Hepatic stellate cell (primary cell): ENCODE data around the gene RNF112.

Source experiments
- DNase-seq: peaks from one replicate; pipeline ENCODE4 v3.0.0; 2011; ENCODE audit warnings: low spot score

The RNF112 gene

GRCh38 chr17:19388791-19389785 lies 21.9 kb upstream of the RNF112 start:
- DNase-seq: no peak

DNA sequence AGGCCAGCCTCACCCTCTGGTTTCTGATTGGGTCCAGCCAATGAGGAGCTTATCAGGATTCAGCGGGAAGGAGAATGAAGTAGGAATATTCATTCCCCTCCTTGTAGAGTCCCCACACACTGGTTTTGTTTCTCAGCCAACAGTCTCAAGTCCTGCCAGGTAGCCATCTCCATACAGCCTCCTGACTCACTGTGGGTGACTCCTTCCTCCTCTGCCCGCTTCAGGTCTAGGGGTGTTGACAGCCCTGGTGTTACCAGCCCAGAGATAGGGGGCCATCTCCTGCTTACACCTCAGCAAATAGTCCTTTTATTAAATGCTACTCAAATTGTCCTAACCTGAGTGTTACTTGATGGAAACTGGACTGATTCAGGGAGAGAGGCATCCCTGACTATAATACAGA lies 20.1 kb upstream of the RNF112 start:
- no peak for DNase-seq

- no peak for DNase-seq
Measured at GRCh38 chr17:19391432-19391831, 19.6 kb upstream of the RNF112 start.

GRCh38 chr17:19392303-19392702 lies 18.7 kb upstream of the RNF112 start:
- DNase-seq: no peak

- DNase-seq: no peak
Measured at GRCh38 chr17:19397556-19398041, 13.4 kb upstream of the RNF112 start.

DNA sequence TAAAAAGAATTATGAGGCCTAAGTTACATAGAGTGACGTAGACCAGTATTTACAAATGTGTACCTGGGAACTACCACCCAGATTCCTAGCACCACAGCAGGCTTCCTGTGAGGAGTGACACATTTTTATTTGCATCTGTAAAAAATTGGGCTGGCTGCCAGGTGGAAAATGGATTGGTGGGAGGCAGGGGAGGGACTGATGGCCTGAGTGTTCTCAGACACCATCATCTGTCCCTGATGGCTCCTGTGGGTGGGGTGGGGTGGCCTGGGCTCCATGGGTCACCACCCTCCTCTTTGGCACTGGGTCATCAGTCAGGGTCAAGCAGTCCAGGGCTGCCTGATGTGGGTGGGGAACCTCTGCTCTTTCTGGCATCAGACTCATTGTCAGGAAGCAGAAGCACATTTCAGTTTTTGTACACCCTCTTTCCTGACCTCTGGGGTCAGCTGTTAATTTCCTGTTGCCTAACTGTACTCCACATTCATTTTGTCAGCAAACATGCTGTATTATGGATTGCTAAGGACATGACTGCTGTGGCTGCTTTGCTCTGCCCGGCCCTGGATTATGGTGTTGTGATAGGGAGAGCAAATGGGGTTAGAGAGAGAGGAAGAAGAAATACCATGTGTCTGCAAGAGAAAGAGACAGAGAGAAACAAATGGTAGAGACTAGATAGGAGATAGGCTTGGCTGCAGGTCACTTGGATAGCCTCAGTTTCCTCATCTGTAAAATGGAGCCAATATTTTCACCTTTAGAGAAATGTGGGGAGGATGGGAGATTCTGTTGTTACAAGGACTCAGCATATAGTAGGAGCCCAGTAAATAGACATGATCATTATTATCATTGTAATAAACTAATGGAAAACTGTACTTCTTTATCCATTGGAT lies 12.5 kb upstream of the RNF112 start:
- no peak for DNase-seq

DNA sequence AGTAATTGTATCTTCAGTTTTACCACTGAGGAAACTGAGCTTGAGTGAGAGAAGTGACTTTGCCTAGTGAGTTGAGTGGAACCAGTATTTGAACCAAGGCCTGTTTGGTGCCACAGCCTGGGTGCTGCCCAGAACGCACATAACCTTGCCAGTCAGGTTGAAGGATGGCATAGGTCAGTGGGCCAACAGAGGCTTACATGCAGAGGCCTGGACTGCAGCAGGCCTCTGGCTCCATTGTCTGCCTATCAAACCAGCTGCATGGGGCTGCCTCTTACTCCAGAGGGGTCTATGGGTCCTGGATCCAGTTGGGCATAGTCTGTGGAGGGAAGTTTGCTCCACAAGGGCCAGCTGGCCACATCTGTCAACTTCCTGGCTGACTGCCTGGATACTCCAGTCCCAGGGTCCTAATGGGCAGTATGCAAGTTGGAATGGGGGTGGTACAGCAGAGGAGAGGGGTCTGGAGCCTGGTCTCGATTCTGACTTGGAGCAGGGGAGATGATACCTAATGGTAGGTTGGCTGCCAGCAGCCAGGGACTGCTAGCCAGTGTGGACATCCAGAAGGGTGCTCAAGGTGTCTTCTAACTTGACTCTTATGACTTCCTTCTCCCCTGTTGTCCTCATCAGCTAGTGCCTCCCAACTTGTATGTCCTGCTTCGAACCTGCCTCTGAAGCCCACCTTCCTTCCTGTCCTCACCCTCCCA lies 11.1 kb upstream of the RNF112 start:
- no peak for DNase-seq

DNA sequence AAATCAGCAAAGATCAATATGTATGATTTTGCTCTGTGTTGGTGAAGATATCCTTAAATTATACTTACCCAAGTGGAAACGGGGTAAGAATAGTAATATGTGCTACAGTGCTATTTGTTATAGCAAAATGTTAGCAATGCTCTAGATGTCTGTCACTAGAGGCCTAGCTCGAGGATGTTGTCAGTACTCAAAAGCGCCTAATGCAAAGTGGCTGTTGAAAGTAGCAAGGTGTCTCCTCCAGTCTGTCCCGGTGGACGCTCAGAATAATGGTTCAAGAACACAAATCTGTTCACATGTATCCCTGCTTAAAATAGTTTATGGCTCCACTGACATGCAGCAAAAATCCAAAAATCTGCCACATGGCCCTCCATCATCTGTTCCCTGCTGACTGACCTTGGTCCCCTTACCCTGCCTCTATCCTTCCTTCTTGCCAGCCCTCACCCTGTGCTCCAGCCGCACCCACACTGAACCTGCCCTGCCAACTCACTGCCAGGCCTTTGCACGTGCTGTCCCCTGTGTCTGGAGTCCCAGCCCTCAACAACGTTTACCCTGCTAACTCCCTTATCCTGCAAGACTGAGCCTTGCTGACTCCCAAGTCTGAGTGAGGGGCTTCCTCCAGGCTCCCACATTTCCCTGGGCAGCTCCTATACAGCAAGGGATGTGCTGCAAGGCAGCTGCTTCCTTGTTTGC lies 9.6 kb upstream of the RNF112 start:
- DNase-seq: no peak

GRCh38 chr17:19402171-19402570 lies 8.9 kb upstream of the RNF112 start:
- no peak for DNase-seq

DNA sequence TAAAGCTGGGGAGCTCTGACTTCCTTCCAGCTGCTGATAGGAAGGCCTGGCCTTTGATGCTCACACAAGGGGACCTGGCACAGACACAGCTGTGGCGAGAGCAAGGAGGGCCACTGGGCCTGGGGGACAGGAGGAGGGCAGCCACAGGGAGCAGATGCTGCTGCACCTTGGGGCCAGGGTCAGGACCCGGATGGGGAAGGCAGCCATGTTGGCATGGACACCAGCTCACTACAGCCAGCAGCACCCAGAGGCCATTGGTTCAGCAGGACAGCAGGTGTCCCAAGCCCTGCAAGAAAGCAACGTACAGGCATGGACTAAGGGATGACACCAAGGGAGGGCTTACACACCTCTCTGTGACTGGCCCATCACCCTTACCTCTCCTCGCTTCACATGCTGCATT lies 8.0 kb upstream of the RNF112 start:
- no peak for DNase-seq

- no peak for DNase-seq
Measured at GRCh38 chr17:19404264-19404663, 6.8 kb upstream of the RNF112 start.

GRCh38 chr17:19405114-19405513 lies 5.9 kb upstream of the RNF112 start:
- DNase-seq: no peak

DNA sequence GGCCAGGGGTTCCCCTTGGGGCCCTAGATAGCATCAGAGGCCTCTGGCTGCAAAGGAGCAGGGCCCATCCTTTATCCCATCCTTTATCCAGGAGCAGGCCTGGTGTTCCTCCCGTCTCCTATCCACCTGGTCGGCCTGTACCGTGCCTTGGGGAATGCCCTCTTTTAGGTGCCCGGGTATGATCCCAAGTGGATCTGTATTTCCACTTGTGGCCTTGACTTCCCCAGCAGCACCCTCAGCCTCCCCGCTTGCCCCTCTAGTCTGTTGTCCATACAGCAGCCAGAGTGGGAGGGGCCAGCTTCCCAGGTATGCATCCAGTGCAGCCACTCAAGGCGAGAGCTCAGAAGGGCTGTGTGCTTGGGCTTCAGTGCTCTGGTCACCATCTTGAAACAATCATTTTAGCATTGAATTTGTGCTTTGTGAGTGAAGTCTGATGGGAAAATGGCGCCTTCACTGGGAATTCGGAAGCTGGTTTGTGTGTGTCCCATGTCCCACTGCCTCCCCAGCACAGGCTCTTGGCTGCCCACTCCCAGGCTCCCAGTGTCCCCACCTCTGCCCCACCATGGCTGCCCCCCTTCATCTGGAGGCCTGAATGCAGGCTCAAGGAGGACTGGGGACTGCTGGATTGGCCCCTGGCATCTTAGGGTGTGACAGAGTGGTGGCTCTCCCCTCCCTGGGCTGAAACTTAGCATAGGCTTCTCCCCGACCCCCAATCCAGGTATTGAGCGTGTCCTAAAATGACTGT lies 3.3 kb upstream of the RNF112 start:
- DNase-seq: no peak

- DNase-seq: no peak
Measured at GRCh38 chr17:19408346-19408710, 2.7 kb upstream of the RNF112 start.

DNA sequence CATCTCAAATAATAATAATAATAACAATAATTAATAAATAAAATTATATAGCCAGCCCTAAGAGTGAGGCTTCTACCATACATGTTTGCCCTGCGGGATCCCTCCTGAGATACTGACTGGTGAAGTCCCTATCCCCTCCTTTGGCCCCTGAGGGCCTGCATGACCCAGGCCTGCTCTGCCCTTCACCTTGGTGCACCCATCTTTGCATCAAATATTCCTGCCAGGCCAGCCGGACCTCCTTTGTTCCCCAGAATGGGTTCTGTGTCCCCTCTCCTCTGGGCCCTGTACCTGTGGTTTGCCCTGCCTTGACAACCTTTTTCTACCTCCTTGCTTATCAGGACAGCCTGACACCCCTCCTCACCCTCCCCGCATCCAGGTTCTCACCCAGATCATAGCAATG lies 2.0 kb upstream of the RNF112 start:
- DNase-seq: no peak

GRCh38 chr17:19409509-19409908 lies 1.5 kb upstream of the RNF112 start:
- no peak for DNase-seq

DNA sequence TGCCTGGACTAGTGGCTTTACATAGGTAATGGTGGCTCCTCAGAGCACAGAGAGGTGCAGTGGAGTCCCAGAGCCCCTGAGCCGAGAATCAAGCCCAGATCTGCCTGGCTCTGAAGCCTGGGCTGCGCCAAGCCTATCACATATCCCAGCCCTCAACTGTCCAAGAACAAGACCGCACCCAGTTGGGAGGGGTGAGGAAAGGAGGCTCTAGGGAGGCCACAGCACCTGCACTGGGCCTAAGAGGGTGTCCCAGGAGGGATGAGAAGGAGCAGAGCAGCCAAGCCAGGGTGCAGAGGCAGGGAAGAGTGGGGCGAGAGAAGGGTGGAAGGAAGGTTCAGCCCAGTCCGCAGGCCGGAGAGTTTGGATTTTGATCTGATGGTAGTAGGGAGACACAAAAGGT lies 941 bp upstream of the RNF112 start:
- no peak for DNase-seq

GRCh38 chr17:19411631-19412030 lies 599 bp downstream of the RNF112 start:
- no peak for DNase-seq

- no peak for DNase-seq
Measured at GRCh38 chr17:19412510-19412909, 1.5 kb downstream of the RNF112 start.

- DNase-seq: no peak
Measured at GRCh38 chr17:19412984-19413383, 2.0 kb downstream of the RNF112 start.

GRCh38 chr17:19413761-19414160 lies 2.7 kb downstream of the RNF112 start:
- DNase-seq: no peak
